GM18499 (cell line): ENCODE data around the gene CFAP70.
"Not testable (repeated sequence)": the region's sequence is repeated elsewhere in the genome, so short reads cannot be mapped to it uniquely, and the experiment has no call there.

Experiments used
- ATAC-seq: cut with Tn5 transposase; IDR thresholded peaks from one replicate; pipeline ENCODE4 v1.9.1; 2021; ENCODE audit warnings: moderate number of reproducible peaks; ENCODE audit not compliant: insufficient read depth, unreplicated experiment

CFAP70 gene

DNA sequence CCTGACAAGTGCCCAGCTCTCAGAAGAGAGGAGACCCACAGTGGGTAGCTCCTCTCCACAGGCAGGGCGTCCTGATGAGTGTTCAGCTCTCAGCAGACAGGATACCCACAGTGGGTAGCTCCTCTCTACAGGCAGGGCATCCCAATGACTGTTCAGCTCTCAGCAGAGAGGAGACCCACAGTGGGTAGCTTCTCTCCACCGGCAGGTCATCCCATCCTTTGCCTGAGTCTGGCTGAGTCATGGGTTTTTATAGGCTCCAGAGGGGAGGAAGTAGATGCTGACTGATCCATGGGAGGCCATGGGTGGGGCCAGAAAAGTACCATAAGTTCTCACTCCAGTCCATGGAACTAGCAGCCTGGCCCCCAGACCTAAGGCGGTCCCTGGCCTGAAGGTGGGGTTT is 18.5 kb downstream of the CFAP70 start:
- no peak for ATAC-seq

DNA sequence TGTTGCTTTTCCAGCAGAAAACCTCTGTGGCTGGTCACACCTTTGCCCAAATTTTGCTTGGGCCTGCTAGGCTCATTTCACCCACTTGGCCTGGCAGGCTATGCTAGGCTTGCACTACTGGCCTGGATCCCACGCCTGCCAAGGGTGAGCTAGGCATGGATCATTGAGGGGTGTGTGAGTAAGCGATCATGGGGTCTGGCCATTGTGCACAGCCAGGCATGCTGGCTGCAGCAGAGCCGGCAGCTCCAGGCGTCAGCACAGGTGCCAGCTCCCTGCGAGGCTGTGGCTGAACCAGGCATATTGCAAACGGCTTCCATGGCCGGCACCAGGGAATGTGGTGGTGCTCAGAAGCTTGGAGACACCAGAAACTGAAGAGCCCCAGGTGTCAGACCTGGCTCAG is 19.2 kb downstream of the CFAP70 start:
- no peak for ATAC-seq

DNA sequence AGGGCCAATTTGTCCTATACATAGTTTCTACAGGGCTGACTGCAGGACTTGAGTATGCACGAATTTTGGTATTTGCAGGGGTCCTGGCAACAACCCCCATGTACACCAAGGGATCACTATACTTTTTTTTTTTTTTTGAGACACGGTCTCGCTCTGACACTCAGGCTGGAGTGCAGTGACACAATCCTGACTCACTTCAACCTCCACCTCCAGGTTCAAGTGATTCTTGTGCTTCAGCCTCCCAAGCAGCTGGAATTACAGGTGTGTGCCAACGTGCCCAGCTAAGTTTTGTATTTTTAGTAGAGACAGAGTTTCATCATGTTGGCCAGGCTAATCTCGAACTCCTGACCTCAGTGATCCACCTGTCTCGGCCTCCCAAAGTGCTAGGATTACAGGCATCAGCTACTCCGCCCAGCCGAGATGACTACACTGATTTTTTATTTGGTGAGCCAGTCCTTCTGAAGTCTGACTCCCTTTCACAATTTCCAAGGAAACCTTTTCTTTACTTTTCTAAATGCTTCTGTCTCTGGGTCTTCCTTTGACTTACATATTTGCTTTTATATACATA is 19.8 kb downstream of the CFAP70 start:
- no peak for ATAC-seq

DNA sequence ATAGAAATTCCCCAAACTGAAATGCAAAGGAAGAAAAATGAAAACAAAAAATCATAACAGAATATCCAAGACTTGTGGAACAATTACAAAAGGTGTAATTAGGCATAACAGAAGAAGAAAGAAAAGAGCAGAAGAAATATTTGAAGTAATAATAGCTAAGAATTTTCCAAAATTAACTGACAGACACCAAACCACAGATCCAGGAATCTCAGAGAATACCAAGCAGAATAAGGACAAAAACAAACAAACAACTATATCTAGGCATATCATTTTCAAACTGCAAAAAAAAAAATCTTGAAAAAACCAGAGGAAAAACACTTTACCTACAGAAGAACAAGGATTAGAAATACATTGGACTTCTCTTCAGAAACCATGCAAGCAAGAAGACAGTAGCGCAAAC is 25.5 kb downstream of the CFAP70 start:
- ATAC-seq, result no peak

DNA sequence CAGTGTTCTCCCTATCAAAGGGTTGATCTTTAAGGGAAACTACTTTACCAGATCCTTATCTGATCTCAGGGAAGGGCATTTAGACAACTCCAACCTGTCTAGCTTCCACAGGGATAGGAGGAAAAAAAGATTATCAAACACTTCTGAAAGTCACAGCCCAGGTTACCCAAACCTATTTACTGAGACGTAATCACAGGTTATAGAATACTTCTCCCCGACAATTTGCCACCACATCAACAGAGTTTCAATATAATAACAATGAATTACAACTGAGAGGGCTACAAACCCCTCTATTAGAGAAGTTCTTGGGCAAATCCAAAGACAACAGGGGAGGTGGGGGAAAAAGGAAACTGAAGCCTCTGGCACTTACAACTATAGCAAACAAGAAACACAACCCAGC is 26.3 kb downstream of the CFAP70 start:
- ATAC-seq, result no peak

DNA sequence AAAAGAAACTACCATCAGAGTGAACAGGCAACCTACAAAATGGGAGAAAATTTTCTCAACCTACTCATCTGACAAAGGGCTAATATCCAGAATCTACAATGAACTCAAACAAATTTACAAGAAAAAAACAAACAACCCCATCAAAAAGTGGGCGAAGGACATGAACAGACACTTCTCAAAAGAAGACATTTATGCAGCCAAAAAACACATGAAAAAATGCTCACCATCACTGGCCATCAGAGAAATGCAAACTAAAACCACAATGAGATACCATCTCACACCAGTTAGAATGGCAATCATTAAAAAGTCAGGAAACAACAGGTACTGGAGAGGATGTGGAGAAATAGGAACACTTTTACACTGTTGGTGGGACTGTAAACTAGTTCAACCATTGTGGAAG is 30.1 kb downstream of the CFAP70 start:
- not testable (repeated sequence) for ATAC-seq

DNA sequence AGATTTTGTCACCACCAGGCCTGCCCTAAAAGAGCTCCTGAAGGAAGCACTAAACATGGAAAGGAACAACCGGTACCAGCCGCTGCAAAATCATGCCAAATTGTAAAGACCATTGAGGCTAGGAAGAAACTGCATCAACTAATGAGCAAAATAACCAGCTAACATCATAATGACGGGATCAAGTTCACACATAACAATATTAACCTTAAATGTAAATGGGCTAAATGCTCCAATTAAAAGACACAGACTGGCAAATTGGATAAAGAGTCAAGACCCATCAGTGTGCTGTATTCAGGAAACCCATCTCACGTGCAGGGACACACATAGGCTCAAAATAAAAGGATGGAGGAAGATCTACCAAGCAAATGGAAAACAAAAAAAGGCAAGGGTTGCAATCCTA is 33.4 kb downstream of the CFAP70 start:
- ATAC-seq, result not testable (repeated sequence)

DNA sequence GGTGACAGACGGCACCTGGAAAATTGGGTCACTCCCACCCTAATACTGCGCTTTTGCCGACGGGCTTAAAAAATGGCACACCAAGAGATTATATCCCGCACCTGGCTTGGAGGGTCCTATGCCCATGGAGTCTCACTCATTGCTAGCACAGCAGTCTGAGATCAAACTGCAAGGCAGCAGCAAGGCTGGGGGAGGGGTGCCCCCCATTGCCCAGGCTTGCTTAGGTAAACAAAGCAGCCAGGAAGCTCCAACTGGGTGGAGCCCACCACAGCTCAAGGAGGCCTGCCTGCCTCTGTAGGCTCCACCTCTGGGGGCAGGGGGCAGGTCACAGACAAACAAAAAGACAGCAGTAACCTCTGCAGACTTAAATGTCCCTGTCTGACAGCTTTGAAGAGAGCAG is 35.1 kb downstream of the CFAP70 start:
- ATAC-seq, result not testable (repeated sequence)

DNA sequence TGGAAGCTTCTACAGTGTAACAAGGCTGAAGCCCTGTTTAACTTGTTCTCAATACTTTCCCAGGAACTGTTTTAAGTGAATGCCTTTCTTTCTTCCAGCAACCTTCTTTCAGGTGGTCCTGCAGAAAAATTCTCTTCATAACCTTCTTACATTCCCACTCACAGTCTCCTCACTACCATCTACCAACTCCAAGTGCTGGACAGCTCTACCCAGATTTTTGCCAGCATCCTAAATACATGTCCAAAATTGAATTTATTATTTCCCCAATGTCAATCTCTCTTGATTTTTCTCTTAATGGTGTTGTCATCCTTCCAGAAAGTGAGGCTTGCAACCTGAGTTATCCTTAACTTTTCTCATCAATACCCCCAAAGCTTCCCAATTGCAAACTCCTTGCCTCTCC is 48.2 kb downstream of the CFAP70 start:
- no peak for ATAC-seq

DNA sequence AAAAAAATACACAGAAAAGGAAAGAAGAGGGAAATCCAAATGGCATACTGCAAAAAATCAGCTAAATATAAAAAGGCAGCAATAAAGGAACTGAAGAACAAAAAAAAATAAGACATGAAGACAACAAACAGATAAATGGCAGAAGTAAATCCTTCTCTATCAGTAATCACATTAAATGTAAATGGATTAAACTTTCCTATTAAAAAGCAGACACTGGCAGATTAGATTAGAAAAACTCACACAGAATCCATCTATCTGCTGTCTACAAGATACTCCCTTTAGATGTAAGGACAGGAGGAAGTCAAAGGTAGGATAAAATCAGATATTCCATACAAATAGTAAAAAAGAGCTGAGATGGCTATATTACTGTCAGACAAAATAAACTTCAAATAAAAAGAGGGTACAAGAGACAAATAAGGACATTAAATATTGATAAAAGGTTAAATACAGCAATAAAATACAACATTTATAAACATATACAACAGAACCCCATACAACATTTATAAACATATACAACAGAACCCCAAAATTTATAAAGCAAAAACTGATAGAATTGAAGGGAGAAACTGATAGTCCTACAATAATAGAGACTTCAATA is 51.4 kb downstream of the CFAP70 start:
- ATAC-seq, result no peak

DNA sequence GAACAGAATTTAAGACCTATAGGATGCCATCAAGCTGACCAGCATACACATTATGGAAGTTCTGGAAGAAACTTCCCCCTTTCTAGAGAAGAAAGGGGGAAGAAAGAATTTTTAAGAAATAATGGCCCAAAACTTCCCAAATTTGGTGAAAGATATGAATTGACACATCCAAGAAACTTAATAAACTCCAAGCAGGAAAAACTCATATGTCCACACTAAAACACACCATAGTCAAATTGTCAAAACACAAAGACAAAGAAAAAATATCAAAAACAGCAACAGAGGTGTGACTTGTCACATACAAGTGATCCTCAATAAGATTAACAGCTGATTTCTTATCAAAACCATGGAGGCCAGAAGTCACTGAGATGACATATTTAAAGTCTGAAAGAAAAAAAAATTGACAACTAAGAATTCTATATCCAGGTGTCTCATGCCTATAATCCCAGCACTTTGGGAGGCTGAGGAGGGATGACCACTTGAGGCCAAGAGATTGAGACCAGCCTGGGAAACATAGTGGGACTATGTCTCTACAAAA is 52.4 kb downstream of the CFAP70 start:
- no peak for ATAC-seq

DNA sequence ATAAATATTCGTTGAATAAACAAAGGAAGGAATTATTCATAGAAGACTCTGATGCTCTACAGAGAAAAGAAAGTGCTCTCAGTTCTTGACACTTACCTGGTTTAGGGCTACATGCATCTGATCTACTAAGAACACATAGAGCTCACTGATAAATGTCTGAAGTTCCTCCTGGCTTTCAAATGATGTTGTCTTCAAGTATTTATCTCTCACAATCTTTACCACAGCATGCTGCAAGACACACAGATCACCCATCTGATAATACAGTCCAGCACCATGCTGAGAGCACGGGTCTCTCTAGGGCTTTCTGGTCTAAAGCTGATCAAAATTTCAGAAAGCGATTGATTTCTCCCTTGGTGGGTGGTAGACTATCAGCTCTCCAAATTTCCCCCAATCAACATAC is 61.7 kb downstream of the CFAP70 start:
- ATAC-seq, result no peak

DNA sequence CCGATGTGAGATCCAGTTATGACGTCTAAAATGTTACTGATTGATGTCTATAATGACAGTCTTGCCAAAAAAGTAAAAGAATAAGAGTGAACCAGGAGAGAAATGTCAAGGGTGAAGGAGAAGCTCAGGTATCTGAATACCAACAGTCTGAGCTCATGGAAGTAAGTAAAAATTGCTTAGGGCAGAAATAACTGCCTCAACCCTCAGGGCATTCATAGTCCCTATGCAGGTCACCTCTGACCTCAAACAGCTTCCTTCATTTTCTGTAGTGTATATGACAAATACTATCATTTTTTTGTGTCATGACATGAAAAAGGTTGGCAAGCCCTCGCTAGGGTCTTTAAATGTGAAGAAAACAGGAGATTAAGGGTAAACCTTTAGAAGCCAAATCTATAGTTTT is 65.2 kb downstream of the CFAP70 start:
- no peak for ATAC-seq

DNA sequence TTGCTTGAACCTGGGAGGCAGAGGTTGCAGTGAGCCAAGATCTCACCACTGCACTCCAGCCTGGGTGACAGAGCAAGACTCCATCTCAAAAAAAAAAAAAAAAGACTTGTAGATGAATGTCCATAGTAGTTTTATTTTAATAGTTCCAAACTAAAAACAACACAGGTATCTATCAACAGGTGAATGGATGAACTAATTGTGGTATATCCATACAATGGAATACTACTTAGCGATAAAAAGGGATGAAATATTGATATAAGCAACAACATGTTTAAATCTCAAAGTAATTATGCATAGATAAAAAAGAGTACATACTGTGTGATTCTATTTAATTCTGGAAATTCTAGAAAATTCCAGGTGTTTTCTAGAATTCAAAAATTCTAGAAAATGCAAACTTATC is 68.7 kb downstream of the CFAP70 start:
- no peak for ATAC-seq

DNA sequence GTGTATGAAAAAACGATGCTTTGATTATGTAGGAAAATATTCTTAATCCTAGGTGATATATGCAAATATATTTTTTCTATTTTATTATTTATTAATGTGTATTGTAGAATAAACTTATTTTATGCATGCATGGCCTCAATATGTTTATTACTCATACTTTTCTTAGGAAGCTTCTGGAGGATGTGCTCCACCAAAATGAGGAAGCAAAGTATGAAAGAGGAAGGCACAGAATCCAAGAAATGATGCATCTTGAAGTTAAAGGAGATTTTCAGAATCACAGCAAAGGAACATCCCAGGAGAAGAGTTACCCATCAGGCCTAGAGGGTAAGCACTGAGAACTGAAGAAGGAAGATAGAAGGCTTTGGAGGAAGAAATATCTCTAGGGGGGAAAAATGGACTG is 71.2 kb downstream of the CFAP70 start:
- ATAC-seq, result no peak

DNA sequence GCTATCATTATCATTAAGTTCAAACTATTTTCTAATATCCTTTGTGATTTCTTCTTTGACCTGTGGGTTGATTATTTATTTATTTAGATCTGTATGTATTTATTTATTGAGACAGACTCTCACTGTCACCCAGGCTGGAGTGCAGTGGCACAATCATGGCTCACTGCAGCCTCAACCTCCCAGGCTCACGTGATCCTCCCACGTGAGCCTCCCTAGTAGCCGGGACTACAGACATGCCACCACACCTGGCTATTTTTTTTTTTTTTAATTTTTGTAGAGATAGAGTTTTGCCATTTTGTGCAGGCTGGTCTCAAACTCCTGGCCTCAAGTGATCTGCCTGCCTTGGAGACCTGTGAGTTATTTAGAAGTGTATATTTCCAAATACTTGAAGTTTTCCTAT is 77.6 kb downstream of the CFAP70 start:
- no peak for ATAC-seq

DNA sequence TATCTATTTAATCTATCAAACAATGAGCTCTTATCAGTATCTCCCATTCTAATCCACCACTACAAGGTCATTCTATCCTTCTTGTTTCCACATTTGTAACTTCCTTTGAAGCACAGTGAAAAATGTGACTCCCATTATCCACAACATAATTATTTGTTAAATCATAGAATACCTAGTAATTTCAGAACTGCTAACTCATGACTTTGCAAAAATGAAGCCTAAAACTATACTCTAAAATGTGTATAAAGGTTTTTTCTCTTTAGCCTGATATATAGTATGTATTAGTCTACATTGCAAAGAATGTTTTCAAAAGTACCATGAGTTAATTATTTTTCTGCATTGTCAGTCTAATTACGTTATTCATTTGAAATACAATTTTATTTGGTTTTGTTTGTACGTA is 94.2 kb downstream of the CFAP70 start:
- ATAC-seq, result no peak

DNA sequence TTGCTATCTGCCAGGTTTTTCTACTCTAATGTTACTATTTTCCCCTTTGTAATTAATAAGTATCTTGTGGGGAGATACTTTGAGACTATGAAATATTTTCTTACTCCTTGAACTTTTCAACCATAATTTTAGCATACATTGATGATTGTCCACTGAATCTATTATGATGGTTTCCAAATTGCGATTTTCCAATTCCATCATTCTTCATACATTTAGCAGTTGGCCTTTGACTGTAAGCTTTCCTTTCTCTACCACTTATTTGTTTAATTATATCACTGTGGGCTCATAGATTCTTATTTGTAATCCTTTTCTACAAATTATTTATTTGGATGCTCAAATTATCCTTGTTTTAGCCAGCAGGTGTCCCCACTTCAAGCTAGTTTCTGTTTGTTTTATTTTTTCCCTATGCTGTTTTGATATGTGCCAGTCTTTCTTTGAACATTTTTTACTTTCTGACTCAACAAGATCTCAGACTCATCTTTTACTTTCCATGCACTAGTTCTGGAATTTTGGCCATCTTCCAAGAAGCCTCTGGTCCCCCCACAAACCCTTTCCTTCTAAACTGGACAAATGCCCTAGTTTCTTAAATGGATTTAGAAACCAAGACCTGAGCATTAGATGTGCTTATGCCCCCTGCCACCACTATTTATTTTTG is 94.8 kb downstream of the CFAP70 start:
- ATAC-seq, result no peak

DNA sequence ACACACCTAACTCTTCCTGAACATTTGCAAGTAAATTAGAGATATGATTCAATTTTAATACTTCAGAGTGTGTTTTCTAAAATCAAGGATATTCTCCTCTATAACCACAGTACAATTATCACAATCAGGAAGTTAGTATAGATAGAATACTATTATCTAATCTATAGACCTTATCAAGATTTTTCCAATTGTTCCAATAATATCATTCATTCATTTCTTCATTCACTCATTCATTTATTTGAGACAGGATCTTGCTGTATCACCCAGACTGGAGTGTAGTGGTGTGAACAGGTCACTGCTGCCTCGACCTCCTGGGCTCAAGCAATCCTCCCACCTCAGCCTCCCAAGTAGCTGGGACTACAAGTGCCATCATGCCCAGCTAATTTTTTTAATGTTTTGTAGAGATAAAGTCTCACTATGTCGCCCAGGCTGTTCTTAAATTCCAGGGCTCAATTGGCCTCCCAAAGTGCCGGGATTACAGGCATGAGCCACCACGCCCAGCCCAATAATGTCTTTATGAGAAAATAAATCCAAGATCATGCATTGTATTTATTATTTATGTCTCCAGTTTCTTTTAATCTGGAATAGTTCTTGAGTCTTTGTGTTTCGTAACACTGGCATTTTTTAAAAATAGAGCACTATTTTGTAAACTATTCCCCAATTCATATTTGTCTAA is 95.6 kb downstream of the CFAP70 start:
- ATAC-seq, result no peak

DNA sequence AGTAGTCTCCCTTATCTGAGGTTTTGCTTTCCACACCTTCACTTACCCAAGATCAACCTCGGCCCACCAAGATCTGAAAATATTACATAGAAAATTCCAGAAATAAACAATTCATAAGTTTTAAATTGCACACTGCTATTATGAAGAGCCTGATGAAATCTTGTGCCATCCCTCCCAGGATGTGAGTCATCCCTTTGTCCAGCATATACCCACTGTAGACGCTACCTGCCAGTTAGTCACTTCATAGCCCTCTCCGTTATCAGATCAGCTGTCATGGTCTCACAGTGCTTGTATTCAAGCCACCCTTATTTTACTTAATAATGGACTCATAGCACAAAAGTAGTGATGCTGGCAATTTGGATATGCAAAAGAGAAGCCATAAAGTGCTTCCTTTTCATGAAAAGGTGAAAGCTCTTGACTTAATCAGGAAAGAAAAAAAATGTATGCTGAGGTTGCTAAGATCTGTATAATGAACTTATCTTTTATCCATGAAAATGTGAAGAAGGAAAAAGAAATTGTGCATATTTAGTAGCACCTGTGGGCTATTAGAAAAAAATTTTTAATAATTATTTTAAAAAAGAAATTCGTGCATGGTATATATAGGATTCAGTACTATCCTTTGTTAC is 96.4 kb downstream of the CFAP70 start:
- no peak for ATAC-seq
